HepG2 (cell line): ENCODE data around the gene NINL. TPM values are rescaled to one million over a fixed set of nuclear protein-coding genes. Genes with fewer than 3 reads are reported as not detected.

Experiments
- ATF7-NPFF ChIP-seq: sonication (generic); formaldehyde crosslinking; IDR thresholded peaks from 2 replicates; pipeline ENCODE4 v1.8.1; 2023; ENCODE audit warnings: mild to moderate bottlenecking, low read depth, missing genetic modification reagents, moderate library complexity
- BORCS8-MEF2B ChIP-seq: sonication (generic); formaldehyde crosslinking; IDR thresholded peaks from 2 replicates; pipeline ENCODE4 v1.8.0; 2022; ENCODE audit warnings: mild to moderate bottlenecking, missing genetic modification reagents
- CSRNP1 ChIP-seq: sonication (generic); formaldehyde crosslinking; IDR thresholded peaks from 2 replicates; pipeline ENCODE4 v1.8.1; 2023; ENCODE audit warnings: mild to moderate bottlenecking, missing genetic modification reagents
- DRAP1 ChIP-seq: IDR thresholded peaks from 2 replicates; pipeline ENCODE4 v1.6.1; 2016; ENCODE audit warnings: missing genetic modification reagents, missing compliant biosample characterization
- FOXK1 ChIP-seq: sonication (generic); formaldehyde crosslinking; IDR thresholded peaks from 2 replicates; pipeline ENCODE4 v1.4.0; 2020; ENCODE audit warnings: low read depth, missing genetic modification reagents, borderline replicate concordance
- HMGXB4 ChIP-seq, 2 experiments: sonication (generic) in 1 of 2; formaldehyde crosslinking in 1 of 2; IDR thresholded peaks; 2 replicates each; pipeline versions ENCODE4 v1.4.0 to v1.6.1; 2018 to 2020; ENCODE audit warnings: missing genetic modification reagents in 2 of 2, borderline replicate concordance in 1 of 2, low read depth in 1 of 2, mild to moderate bottlenecking in 1 of 2, missing biosample characterization in 1 of 2
- IKZF5 ChIP-seq: IDR thresholded peaks from 2 replicates; pipeline ENCODE4 v1.6.1; 2018; ENCODE audit warnings: missing genetic modification reagents, mild to moderate bottlenecking, missing compliant biosample characterization
- ISL2 ChIP-seq: sonication (generic); formaldehyde crosslinking; IDR thresholded peaks from 2 replicates; pipeline ENCODE4 v1.5.0; 2020; ENCODE audit warnings: missing genetic modification reagents
- MED1 ChIP-seq: sonication (generic); formaldehyde crosslinking; IDR thresholded peaks from 2 replicates; pipeline ENCODE4 v1.4.0; 2020; ENCODE audit warnings: missing genetic modification reagents
- RFX3 ChIP-seq: IDR thresholded peaks from 2 replicates; pipeline ENCODE4 v1.6.1; 2016; ENCODE audit warnings: missing biosample characterization, missing genetic modification reagents
- TFE3 ChIP-seq: IDR thresholded peaks from 2 replicates; pipeline ENCODE4 v1.6.1; 2016
- ZBTB43 ChIP-seq: sonication (generic); formaldehyde crosslinking; conservative IDR thresholded peaks from 2 replicates; pipeline ENCODE4 v1.4.0; 2020; ENCODE audit warnings: missing genetic modification reagents
- ZFP37 ChIP-seq: sonication (generic); formaldehyde crosslinking; IDR thresholded peaks from 2 replicates; pipeline ENCODE4 v1.4.0; 2020; ENCODE audit warnings: missing genetic modification reagents, borderline replicate concordance
- ZNF10 ChIP-seq: sonication (generic); formaldehyde crosslinking; IDR thresholded peaks from 2 replicates; pipeline ENCODE4 v1.4.0; 2020; ENCODE audit warnings: mild to moderate bottlenecking, low read depth, missing genetic modification reagents, borderline replicate concordance
- ZNF101 ChIP-seq: sonication (generic); formaldehyde crosslinking; IDR thresholded peaks from 2 replicates; pipeline ENCODE4 v1.4.0; 2020; ENCODE audit warnings: mild to moderate bottlenecking, low read depth, missing genetic modification reagents, borderline replicate concordance
- ZNF20 ChIP-seq: sonication (generic); formaldehyde crosslinking; IDR thresholded peaks from 2 replicates; pipeline ENCODE4 v1.4.0; 2020; ENCODE audit warnings: mild to moderate bottlenecking, moderate library complexity, missing genetic modification reagents
- ZNF256 ChIP-seq: sonication (generic); formaldehyde crosslinking; conservative IDR thresholded peaks from 2 replicates; pipeline ENCODE4 v1.4.0; 2020; ENCODE audit warnings: missing genetic modification reagents
- ZNF280B ChIP-seq: sonication (generic); formaldehyde crosslinking; IDR thresholded peaks from 2 replicates; pipeline ENCODE4 v1.5.0; 2020; ENCODE audit warnings: missing genetic modification reagents, mild to moderate bottlenecking, borderline replicate concordance
- ZNF672 ChIP-seq: sonication (generic); formaldehyde crosslinking; IDR thresholded peaks from 2 replicates; pipeline ENCODE4 v1.8.1; 2022; ENCODE audit warnings: missing genetic modification reagents
- ZNF709 ChIP-seq: sonication (generic); formaldehyde crosslinking; IDR thresholded peaks from 2 replicates; pipeline ENCODE4 v1.5.0; 2020; ENCODE audit warnings: mild to moderate bottlenecking, missing genetic modification reagents
- polyA plus RNA-seq, 8 experiments: library from polyadenylated mRNA; depleted of rRNA in 3 of 8; stranded (reverse) in 7 of 8; unstranded in 1 of 8; fragments of >200 nt; fragmentation: Illumina TruSeq in 4 of 8; extraction: Trizol in 4 of 8; gene quantifications; 2 replicates each; pipeline versions ENCODE4 v1.2.1 to v1.2.3, GENCODE V29; 2011 to 2016; ENCODE audit warnings: low read depth in 4 of 8, missing spikeins in 1 of 8, mixed read lengths in 1 of 8; ENCODE audit not compliant: insufficient read depth in 1 of 8
- total RNA-seq, 5 experiments: library from RNA; depleted of rRNA; stranded (reverse); fragments of >200 nt; fragmentation: Illumina TruSeq; extraction: Trizol; gene quantifications; 2 replicates each; pipeline ENCODE4 v1.2.3, GENCODE V29; 2016; ENCODE audit warnings: low read depth in 1 of 5

The NINL gene
- total and polyA plus RNA-seq, 2 of the 13 experiments (the other 11 are each of a cell fraction or from before 2014, with no cell fraction given), result 32.3 to 34.3 TPM

GRCh38 chr20:25525867-25526266, 59.5 kb downstream of the NINL start (continued):
- TF ChIP-seq HMGXB4 (CRISPR knock-in tag; IDR thresholded peaks at IDR 0.05; ENCODE audit: borderline replicate concordance in 1 of 2, low read depth in 1 of 2) (no peak), BORCS8-MEF2B (CRISPR knock-in tag) (no peak), FOXK1 (CRISPR knock-in tag) (peak; percentile 47; the same call in 1 of the 2 replicates), ZNF709 (CRISPR knock-in tag) (no peak), IKZF5 (CRISPR knock-in tag) (peak; percentile 89), MED1 (CRISPR knock-in tag) (0 out of 2 replicates have a peak, but pooled peaks have one; percentile 45), ZNF672 (CRISPR knock-in tag) (no peak), ZNF256 (CRISPR knock-in tag) (no peak), ZBTB43 (peak; percentile 54; the same call in 1 of the 2 replicates), RFX3 (CRISPR knock-in tag) (no peak), ZNF10 (CRISPR knock-in tag) (no peak), ZNF20 (CRISPR knock-in tag) (no peak), ISL2 (CRISPR knock-in tag) (0 out of 2 replicates have a peak, but pooled peaks have one; percentile 39), ZFP37 (CRISPR knock-in tag) (no peak), ATF7-NPFF (CRISPR knock-in tag) (no peak), CSRNP1 (CRISPR knock-in tag) (no peak), ZNF101 (CRISPR knock-in tag) (no peak), DRAP1 (peak; percentile 41; the same call in 1 of the 2 replicates), TFE3 (CRISPR knock-in tag) (peak; percentile 30; the same call in 1 of the 2 replicates), ZNF280B (CRISPR knock-in tag) (no peak)
